Activated CD4-positive, CD25-positive, alpha-beta regulatory T cell treated with anti-CD3 and anti-CD28 coated beads, Interleukin-2, amount 50 U/mL, for 16 hours (primary cell): ENCODE measurements around the gene GRIN2A.

Source experiments
- DNase-seq: peaks from one replicate; pipeline ENCODE4 v3.0.0-alpha.2; 2020; ENCODE audit warnings: low read depth, low spot score

GRIN2A gene

DNA sequence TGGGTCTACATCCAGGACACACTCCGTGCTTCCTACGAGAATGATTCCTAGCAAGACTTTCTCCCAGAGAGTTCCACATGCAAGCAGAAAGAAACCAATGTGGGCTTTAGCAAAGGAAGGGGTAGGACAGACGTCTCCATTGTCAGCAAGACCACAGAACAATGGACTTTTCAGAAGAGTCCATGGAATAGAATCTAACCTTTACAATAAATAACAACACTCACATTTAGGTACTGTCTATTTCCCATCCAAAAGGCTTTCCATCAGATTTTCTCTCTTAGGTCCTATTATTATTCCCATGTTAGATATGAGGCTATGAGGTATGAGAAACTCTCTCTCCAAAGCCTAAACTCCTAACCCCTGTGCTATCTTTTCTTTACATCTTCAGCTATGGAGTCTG lies 360.9 kb downstream of the GRIN2A start:
- no peak for DNase-seq

DNA sequence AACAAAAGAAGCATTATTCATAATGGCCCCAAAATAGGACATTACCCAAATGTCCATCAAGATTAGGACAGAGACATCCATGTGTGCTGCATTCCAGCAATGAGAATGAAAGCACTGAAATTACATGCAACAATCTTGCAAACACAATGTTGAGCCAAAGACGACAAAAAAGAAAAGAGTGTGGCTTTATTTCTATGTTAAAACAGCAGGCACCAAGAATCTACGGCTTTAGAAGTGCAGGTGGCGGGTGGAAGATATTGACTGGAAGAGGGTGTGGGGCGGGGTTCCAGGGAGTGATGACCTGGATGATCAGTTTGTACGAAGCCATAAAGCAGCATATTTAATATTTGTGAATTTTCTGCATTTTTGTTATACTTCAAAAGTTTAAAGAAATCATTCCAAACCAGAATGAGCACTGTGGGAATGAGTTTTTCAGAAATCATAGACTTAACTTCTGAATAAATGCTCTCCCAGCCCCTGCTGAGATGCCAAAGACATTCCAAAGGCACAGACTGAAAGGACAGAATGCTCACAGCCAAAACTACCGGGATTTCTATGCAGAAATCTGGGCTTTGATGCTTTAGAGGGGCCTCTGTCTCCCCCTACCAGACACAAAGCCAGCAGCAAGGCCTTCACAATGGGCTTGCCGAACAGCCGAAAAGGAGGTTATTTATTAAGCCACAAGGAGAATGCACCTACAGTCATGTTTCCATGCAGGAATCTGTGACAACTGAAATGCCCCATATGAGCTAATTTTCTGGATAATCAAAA lies 361.6 kb downstream of the GRIN2A start:
- no peak for DNase-seq

DNA sequence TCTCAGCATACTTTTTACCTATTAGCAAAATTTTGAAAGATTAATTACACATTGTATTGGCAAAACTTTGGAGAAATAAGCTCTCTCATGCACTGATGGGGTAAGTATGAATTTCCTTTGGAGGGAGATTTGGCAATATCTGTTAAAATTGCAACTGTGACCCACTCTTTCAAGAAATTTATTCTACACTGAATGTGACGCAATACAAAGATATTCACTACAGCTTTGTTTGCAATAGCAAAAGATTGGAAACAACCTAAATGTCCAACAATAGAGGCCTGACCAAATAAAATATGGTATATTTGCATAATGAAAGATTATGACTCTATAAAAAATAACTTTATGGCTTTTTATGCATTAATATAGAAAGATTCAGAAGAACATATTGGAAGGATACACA lies 363.5 kb downstream of the GRIN2A start:
- DNase-seq: no peak

DNA sequence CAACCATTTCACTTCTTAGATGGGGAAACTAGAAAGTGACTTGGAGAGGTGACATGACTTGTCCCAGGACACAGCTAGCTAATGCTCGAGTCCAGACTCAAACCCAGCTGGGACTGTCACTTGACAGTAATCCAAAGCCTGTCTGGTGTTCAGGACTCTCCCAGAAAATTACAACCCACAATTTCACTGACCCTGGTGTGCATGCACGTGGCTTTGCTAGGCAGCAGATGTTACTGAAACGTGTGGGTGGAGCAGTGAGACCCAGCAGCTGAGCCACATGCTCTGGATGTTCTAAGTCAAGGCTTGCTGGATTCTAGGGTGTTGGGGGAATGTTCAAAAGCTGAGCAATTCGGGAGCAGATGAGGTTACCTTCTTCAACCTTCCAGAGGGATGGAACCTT lies 364.6 kb downstream of the GRIN2A start:
- DNase-seq: no peak

DNA sequence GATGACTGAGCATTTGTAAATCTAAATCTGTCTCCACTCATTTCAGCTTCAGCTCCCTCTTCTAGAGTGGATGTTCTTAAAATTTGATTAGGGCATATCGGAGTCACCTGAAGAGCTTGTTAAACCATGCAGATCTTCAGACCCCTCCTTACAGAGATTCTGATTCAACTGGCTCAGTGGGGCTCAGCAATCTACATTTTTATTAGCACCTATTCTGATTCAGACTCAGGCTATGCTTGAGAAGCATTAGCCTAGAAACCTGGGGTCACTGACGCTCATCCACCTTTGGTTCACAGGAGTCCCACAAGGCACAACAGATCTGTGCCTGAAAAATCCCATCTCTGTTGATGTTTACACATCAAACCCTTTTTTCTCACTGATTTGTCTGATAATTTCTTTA lies 365.6 kb downstream of the GRIN2A start:
- DNase-seq: no peak

DNA sequence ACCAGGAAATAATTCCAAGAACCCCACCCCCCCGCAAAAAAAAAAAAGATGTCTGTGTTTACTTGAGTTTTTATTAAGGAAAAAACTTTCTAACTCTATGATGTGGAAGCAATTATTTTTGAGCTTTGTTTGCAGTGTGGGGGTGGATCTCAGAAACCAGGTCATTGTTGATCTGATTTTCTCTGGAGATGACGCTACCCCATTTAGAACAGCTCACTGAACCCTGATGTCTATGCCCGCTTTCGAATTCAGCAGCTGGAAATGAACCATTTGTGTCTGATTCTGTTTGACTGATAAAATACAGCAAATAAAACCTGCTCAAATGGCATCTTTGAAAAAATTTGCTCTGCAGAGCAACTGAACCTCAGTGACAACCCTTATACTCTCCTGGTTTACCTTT lies 368.6 kb downstream of the GRIN2A start:
- no peak for DNase-seq

DNA sequence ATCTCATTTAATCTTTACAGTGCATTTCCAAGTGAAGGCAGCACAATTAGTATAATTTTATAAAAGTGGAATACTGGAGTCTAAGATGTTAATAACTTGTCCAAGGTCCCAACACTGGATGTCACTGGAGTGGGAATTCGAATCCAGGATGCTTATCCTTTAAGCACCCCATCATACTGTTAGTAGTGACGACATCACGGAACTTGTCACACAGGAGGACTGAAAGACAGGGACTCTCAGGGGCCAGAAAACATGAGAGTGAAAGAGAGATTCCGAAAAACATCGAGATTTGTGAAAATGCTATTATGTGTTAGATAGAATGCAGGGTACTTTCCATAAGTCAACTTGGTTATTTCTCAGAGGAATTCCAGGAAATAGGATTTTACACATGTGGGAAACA lies 374.0 kb downstream of the GRIN2A start:
- no peak for DNase-seq

DNA sequence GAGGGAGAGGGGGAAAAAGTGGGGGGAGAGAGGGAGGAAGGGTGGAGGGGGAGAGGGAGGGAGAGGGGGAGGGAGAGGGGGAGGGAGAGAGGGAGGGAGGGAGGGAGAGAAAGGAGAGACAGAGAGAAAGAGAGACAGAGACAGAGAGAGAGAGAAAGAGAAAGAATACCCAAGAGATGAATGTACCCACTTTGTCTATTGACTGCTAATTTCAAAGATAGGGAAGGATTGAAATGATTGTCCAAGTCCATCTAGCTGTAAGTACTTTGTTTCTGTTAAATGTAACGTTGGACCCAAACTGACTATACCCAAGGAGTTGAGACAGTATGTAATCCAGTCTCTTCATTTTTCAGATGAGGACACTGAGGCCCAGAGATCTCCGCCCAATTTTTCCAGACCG lies 374.9 kb downstream of the GRIN2A start:
- no peak for DNase-seq

DNA sequence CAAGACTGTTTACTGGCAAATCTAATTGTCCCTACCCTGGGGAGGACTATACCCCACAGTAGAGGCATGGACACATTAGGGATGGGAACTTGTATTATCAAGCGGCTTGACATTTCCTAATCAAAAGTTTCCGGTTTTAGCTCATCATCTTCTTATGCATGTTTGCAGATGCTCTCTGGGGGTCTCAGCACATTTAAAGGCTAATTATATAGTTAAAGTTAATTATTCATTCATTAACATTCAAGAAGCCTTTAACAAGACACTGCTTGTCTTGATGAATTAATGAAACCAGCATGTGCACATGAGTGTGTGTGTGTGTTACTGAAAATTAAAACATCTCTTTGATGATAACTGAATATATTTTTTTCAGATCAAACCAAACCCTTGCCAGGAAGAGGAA lies 377.1 kb downstream of the GRIN2A start:
- no peak for DNase-seq

DNA sequence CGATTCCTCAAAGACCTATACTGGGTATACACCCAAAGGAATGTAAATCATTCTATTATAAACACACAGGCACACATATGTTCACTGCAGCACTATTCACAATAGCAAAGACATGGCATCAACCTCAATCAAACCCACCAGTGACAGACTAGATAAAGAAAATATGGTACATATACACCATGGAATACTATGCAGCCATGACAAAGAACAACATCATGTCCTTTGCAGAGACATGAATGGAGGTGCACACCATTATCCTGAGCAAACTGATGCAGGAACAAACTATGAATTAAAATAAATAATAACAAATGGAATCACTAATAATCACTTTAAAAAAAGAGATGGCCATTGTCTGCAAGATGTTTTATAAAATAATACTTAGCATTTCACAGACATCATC lies 380.1 kb downstream of the GRIN2A start:
- no peak for DNase-seq

DNA sequence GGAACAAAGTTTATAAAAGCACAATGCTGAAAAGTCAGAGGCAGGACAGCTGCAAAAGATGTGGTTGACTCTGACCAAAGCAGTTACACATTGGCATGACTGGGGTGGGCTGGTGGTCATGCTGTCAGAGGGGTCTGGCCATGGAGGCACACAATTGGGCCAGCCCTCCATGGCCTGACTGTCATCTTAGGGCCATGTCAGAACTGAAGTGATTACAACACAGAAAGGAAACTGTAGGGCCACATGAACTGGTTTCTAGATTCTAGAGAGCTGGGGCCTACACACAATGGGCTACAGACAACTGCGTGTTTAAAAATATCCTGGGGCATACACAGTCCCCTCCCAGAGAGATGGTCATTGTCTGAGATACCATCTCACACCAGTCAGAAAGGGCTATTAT lies 380.6 kb downstream of the GRIN2A start:
- no peak for DNase-seq

DNA sequence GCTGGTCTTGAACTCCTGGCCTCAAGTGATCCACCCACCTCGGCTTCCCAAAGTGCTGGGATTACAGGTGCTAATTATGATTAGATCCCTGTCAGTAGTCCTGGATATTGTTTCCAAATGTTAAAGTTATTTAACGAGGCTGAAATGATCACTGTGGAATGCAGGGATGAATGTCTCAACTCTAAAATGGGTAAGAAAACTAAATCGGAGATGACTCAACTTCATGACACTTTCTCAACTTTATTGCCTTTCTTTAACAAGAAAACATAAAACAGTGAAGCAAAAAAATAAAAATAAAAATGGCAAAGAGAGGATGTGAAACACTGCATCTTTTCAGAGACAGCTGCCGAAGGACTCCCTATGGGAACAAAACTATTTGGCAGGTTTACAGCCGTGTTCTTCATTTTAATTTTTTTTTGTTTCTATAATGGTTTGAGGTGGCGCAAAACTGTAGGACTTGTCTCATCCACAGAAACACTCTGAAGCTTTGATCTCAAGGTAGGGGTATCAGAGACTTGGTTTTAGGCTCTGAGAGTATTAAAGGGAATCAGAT lies 382.0 kb downstream of the GRIN2A start:
- DNase-seq: no peak

DNA sequence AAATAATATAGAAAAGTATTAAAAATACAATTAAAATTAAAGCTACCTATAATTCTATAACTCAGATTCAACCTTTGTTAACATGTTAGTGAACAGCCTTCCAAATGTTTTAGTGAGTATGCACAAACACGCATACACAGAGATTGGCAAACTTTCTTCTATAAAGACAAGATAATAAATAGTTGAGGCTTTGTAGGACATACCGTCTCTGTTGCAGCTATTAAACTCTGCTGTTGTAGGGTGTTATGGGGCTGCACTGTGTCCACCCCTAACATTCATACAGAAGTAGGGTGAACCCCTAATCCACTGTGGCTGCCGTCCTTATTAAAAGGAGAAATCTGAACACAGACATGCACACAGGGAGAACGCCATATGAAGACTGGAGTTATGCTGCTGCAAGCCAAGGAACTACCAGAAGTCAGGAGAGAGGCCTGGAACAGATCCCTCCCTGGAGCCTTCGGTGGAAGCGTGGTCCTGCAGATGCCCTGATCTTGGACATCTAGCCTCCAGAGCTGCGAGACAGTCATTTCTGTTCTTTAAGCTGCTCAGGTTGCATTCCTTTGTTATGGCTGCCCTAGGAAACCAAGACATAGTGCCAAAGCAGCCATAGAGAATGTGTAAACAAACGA lies 383.2 kb downstream of the GRIN2A start:
- DNase-seq: no peak

DNA sequence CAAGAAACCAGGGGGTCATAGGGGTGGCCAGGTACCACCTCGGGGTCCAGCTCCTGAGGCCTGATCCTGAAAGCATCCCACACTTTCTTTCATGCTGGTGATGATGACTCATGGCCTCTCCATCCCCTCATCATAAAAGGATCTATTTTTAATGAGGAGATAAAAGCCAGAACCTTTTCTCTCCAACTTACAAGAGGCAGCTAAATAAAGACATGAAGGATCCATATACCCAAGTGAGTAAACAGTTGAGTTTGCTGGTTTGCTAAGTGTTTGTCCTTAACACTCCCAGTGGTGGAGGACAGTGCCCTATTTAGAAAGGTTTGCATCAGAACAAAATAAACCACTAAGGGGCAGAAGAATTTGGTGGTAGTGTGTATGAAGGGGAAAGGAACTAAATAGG lies 383.8 kb downstream of the GRIN2A start:
- DNase-seq: no peak

DNA sequence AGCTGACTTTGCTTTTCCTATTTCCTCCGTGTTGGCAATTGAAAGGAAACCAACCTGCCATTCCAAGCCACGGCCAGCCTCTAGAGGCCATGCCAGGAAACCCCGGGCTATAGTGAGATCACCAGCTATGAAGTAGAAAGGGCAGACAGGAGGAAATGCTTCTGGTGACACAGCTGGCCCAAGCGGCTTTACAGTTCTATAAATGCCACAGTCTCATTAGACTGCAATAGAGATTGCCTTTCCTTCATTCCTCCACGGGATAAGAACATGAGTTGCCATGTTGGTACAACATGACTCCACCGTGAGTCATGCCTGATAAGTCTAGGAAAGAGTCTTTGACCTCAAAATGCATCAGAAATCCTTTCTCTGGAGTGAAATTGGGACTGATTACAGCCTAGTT lies 384.9 kb downstream of the GRIN2A start:
- DNase-seq: no peak

DNA sequence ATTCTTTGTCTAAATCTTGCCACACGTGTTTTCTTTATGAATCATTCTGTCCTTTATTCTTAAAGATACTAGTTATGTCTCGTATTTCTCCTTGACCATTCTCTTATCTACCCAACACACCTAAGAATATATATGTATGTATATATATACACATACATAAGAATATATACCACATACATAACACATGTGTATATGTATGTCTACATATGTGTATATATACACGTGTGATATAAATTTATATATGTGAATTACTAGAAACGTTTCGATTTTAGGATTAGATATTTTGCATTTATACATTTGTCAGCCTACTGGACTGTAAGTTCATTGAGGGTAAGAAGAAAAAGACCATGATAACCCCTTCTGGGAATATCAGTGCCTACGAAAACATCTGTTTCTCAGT lies 388.6 kb downstream of the GRIN2A start:
- no peak for DNase-seq

DNA sequence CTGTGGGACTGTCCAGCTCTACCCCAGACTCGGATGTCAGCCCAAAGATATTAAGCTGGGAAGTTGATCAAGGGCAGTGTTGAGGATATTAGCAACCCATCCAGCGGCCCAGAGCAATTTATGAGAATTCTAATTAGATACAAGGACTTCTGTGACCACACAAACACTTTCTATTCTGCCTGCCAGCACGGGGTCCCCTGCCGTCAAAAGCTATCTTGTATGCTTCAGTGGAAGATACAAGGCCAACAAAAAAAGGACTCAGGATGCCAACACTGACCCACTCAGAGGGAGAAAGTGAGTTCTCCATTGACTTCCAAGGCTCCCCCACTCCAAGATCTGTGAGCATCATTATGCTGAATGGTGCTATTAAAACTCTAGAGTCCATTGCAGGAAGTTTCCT lies 390.7 kb downstream of the GRIN2A start:
- DNase-seq: no peak

DNA sequence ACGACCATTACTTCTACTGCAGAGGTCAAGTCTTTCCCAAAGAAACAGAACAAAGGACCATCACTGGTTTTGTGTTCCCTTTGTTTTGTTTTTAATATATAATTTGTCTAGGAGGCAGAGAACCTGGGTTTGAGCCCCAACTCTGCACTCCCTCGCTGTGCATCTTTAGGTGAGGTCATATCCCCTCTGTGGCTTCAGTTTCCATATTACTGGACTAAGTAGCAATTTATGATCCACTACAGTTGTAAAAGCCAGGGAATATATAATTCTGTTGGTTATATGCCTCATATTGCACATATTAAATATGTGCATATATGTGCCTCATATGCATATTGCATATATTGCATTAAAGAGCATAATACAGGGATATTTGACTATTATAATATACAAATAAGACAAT lies 392.0 kb downstream of the GRIN2A start:
- no peak for DNase-seq

DNA sequence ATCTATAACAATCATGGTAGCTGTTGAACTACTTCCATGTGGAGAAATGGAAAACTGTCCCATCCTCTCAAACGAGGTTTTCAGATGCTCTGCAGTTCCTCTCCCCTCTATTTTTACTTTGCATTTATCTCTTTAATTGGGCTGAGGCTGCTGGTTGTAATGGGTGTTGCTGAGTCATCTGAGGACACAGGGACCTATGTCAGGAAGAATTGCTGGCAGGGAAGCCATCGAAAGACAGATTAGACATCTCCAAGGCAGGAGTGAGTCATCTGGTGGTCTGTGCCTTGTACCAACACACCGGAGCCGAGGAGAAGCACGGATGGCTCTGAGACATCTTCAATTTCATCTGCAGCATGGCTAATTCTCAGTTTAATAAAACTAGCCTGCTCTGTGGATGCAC lies 394.5 kb downstream of the GRIN2A start:
- no peak for DNase-seq

DNA sequence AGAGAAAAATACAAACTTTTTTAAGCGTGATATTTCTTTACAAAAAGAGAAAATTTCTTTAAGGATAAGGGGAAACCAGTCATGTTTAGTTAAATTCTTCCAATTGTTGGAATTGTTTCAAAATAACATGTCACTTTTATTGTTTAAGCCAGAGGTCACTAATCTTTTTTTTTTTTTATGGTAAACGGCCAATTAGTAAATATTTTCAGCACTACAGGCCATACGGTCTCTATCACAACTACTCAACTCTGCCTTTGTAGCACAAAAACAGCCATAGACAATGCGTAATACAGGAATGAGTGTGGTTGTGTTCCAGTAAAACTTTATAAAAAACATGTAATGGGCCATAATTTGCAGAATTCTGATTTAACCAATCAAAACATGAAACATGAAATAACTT lies 401.4 kb downstream of the GRIN2A start:
- DNase-seq: no peak

DNA sequence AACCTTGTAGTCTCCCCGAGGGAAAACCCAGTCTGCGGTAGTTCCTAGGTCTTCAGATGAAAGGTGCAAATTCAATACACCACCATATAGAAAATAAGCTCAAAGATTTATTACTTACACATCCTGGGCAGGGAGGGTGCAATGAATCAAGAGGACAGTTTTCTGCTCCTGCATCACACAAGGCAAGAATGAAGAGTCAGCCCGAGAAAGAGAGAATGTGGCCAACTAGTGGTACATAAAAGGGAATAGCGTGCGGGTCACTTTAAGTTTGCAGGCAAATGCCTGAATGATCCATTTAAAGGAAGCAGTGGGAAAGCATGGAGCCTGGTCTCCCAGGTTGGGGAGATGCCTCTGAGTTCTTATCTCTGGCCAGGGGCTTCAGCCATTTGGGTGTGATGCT lies 403.4 kb downstream of the GRIN2A start:
- no peak for DNase-seq

DNA sequence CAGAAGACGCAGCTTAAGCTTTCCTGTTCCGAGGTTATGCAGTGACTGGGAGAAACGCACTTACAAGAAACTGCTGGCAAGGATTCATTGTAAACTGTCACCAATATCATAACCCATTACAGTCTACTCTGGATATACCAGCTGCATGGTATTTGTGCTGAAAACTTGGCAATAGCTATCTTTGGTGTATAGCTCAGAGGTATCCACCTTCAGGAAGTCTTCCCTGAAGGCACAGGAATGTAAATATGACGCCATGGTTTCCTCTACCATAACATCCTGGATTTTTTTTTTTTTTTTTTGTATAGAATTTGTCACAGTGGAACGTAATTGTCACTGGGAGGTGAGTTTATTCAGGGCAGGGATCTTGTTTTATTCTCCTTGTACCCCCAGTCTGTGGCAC lies 406.2 kb downstream of the GRIN2A start:
- DNase-seq: no peak

DNA sequence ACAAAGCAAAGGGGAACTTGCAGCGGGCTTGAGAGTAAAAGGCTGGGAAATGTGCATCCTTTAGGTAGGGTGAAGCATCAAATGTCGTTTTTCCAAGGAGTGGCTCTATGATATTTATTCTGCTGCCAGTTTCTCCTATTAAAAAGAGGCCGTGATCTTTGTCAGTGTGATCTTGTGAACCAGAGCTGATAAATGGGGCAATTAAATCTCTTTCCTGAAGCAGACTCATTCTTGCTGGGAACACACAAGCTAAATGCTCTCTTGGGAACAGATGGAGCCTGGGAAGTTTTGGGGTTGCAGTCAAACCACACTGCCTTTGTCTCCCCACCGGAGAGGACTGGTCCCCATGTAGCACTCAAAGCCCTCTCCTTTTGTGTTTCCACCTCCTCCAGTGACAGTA lies 408.9 kb downstream of the GRIN2A start:
- DNase-seq: no peak
